Gastrocnemius medialis (tissue), 4 donors: Measurements from ENCODE around the gene KCNAB1.

ENCODE experiments used
- POLR2A ChIP-seq, 2 donors: fragments of 450-650 bp; IDR thresholded peaks; one replicate each; pipeline ENCODE4 v1.6.1; 2017; ENCODE audit warnings: antibody characterized with exemption in 2 of 2, mild to moderate bottlenecking in 2 of 2, moderate library complexity in 2 of 2
- TF ChIP-seq, protein P1 (sequence below), 5 experiments: fragments of 450-650 bp in 3 of 5; fragments of 200-600 bp in 2 of 5; sonication (generic) in 2 of 5; IDR thresholded peaks in 4 of 5; conservative IDR thresholded peaks in 1 of 5; 1 replicate in 4 of 5; 2 replicates in 1 of 5; pipeline ENCODE4 v1.5.1; 2016 to 2019; ENCODE audit warnings: antibody characterized with exemption in 5 of 5, mild to moderate bottlenecking in 3 of 5, moderate library complexity in 3 of 5

DNA sequence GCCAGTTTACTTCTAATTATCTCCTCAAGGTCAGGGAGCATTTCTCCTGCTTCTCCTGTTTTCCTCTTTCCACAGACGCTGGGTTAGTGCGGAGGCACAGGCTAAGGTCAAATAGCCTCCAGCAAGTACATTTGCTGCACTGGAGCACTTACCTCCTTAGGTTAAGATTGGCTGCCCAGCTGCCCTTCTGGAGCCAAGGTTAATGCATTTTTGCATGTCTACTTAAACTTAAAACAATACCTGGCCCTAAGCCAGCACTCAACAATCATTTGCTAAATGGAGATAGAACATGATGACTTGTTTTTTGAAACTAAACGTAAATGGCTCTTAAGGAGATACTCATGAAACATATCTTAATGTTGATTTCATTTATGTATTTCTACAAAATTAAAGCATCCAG, 351.1 kb downstream of the KCNAB1 start:
- TF ChIP-seq, protein P1, sequence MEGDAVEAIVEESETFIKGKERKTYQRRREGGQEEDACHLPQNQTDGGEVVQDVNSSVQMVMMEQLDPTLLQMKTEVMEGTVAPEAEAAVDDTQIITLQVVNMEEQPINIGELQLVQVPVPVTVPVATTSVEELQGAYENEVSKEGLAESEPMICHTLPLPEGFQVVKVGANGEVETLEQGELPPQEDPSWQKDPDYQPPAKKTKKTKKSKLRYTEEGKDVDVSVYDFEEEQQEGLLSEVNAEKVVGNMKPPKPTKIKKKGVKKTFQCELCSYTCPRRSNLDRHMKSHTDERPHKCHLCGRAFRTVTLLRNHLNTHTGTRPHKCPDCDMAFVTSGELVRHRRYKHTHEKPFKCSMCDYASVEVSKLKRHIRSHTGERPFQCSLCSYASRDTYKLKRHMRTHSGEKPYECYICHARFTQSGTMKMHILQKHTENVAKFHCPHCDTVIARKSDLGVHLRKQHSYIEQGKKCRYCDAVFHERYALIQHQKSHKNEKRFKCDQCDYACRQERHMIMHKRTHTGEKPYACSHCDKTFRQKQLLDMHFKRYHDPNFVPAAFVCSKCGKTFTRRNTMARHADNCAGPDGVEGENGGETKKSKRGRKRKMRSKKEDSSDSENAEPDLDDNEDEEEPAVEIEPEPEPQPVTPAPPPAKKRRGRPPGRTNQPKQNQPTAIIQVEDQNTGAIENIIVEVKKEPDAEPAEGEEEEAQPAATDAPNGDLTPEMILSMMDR (IDR thresholded peaks at IDR 0.05 in 4 of 5, conservative IDR thresholded peaks at IDR 0.05 in 1 of 5): no peak
- TF ChIP-seq POLR2A (IDR thresholded peaks at IDR 0.05): no peak
